ENCODE results near the gene TSHB. TPM values are rescaled to one million over a fixed set of nuclear protein-coding genes. Genes with fewer than 3 reads are reported as not detected.

TSHB gene
- total and polyA plus RNA-seq, 9 donors = not detected

DNA sequence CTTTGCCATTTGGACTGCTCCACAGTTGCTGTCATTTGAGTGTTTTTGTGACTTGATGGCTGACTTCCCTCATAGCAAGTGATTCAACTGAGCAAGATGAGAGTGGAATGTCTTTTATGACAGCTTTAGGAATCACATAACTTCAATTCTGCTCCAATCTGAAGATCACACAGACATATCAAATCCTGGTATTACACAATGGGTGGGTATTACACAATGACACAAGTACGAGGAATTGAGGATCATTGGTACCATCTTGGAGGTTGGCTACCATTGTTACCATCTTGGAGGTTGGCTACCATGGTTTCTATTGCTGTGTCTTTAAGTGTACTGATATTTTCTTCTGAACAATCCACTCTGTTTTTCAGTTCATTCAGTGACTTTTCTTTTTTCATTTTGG, 8.5 kb upstream of the TSHB start:
- Histone ChIP-seq H3K27ac (no peak overlapping the region), H3K27me3 (no peaks in the 10 kb centered on the region), H3K4me1 (ENCODE audit: insufficient read depth) (no peaks in the 10 kb centered on the region), H3K9me3 (no peaks in the 10 kb centered on the region), H3K36me3 (no peaks in the 10 kb centered on the region), H3K4me3 (no peak overlapping the region)
- no peak for DNase-seq
- WGBS, 3 donors = 62 to 74% (median 67%) methylated on average over 1 of the region's 1 CpG
- intact Hi-C loops (cut with DNase I) = no loop called here
- TF ChIP-seq POLR2A (IDR thresholded peaks at IDR 0.05) = no peak
- TF ChIP-seq, protein P1, sequence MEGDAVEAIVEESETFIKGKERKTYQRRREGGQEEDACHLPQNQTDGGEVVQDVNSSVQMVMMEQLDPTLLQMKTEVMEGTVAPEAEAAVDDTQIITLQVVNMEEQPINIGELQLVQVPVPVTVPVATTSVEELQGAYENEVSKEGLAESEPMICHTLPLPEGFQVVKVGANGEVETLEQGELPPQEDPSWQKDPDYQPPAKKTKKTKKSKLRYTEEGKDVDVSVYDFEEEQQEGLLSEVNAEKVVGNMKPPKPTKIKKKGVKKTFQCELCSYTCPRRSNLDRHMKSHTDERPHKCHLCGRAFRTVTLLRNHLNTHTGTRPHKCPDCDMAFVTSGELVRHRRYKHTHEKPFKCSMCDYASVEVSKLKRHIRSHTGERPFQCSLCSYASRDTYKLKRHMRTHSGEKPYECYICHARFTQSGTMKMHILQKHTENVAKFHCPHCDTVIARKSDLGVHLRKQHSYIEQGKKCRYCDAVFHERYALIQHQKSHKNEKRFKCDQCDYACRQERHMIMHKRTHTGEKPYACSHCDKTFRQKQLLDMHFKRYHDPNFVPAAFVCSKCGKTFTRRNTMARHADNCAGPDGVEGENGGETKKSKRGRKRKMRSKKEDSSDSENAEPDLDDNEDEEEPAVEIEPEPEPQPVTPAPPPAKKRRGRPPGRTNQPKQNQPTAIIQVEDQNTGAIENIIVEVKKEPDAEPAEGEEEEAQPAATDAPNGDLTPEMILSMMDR (IDR thresholded peaks at IDR 0.05) = no peak
- TF ChIP-seq EP300 (IDR thresholded peaks at IDR 0.05) = no peak

DNA sequence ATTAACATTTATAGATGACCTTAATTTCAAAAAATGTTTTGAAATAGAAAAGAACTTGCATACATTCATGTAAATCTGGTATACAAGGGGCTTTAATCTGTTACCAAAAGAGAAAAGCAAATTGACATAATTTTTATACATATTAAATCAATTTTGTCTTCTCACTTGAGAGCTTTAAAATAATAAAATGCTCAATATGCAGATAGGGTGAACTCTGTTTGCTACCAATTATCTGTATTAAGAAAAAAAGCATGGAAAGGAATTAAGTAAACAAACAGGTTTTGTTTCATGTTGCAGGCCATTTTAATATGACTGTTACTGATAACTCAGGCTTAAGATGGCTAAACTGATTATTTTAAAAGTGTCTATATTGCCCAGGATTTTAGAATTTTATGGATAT, 6.0 kb upstream of the TSHB start:
- TF ChIP-seq, protein P1 (IDR thresholded peaks at IDR 0.05) = no peak
- no peak for TF ChIP-seq EP300 (IDR thresholded peaks at IDR 0.05)
- no peak for TF ChIP-seq POLR2A (IDR thresholded peaks at IDR 0.05)
- no peaks in the 10 kb centered on the region for H3K27me3 ChIP-seq
- H3K36me3 ChIP-seq = no peaks in the 10 kb centered on the region
- intact Hi-C loops (cut with DNase I) = no loop called here
- no peak overlapping the region for H3K4me3 ChIP-seq
- H3K9me3 ChIP-seq = no peaks in the 10 kb centered on the region
- H3K4me1 ChIP-seq (ENCODE audit: insufficient read depth) = no peaks in the 10 kb centered on the region
- no peak for DNase-seq
- no peak overlapping the region for H3K27ac ChIP-seq

DNA sequence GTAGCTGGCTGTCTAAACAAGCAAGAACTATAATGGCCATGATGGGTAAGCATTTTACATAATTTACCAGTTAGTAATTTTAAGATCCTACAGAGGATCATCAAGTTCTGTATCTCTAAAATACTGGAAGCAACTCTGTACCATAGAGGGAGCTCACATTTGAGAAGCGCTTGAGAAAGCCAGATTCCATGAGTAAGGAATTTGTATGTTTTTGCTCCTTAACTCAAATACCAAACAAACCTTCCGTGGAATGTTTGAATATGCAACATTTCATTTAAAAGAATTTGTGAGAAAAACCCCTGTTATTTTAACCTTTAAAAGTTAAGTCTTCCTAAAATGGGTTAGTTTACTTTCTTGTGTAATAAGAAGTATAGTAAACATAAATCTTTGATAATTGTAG, 2.0 kb downstream of the TSHB start:
- WGBS, 3 donors = 4 to 19% (median 8%) methylated on average over 2 of the region's 2 CpGs
- H3K27ac ChIP-seq = no peak overlapping the region

DNA sequence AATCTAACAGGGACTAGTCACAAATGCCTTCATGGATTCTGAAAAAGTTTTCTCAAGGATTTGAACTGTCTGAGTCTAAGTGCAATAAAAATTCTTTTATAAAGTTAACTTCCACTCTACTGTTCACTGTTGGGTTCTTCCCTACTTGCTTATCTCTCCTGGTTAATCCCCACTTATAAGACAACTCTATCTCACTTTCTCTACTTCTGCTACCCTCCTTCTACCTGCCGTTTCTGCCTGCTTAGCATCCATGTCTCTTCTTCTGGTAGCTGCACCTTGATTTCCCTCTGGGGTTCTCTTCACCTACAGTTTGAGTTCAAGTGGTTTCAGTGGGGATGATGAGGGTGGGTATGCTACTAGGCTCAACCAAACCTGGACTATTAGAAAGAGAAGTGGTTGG, 6.0 kb downstream of the TSHB start:
- no peaks in the 10 kb centered on the region for H3K9me3 ChIP-seq
- DNase-seq = no peak
- no peak overlapping the region for H3K27ac ChIP-seq
- TF ChIP-seq, protein P1 (IDR thresholded peaks at IDR 0.05) = no peak
- TF ChIP-seq POLR2A (IDR thresholded peaks at IDR 0.05) = no peak
- TF ChIP-seq EP300 (IDR thresholded peaks at IDR 0.05) = no peak
- intact Hi-C loops (cut with DNase I) = no loop called here
- no peaks in the 10 kb centered on the region for H3K27me3 ChIP-seq
- H3K4me1 ChIP-seq (ENCODE audit: insufficient read depth) = no peaks in the 10 kb centered on the region
- no peaks in the 10 kb centered on the region for H3K36me3 ChIP-seq
- no peak overlapping the region for H3K4me3 ChIP-seq
- 88 to 97% (median 94%) methylated on average over 1 of the region's 1 CpG for WGBS, 3 donors

More for the DNA sequence above, 2.0 kb downstream of the TSHB start:
- intact Hi-C loops (cut with DNase I) = no loop called here
- Histone ChIP-seq H3K27me3 (no peaks in the 10 kb centered on the region), H3K4me1 (ENCODE audit: insufficient read depth) (no peaks in the 10 kb centered on the region), H3K4me3 (no peak overlapping the region), H3K36me3 (no peaks in the 10 kb centered on the region), H3K9me3 (no peaks in the 10 kb centered on the region)
- no peak for DNase-seq
- no peak for TF ChIP-seq EP300 (IDR thresholded peaks at IDR 0.05)
- TF ChIP-seq, protein P1 (IDR thresholded peaks at IDR 0.05) = no peak
- TF ChIP-seq POLR2A (IDR thresholded peaks at IDR 0.05) = no peak

Measured in ovary (tissue), 9 donors.